HepG2 (cell line): ENCODE data around the gene FAM3A. TPM values are rescaled to one million over a fixed set of nuclear protein-coding genes. Genes with fewer than 3 reads are reported as not detected.
A peak's percentile ranks its signal among the peaks of the same experiment; 100 is the strongest.

Experiments
- ATRX ChIP-seq: sonication (generic); formaldehyde crosslinking; IDR thresholded peaks from 2 replicates; pipeline ENCODE4 v1.4.0; 2020; ENCODE audit warnings: missing genetic modification reagents, borderline replicate concordance
- DNMT1 ChIP-seq: sonication (generic); formaldehyde crosslinking; IDR thresholded peaks from 2 replicates; pipeline ENCODE4 v1.5.1; 2020; ENCODE audit warnings: mild to moderate bottlenecking, missing genetic modification reagents
- HES4 ChIP-seq: sonication (generic); formaldehyde crosslinking; IDR thresholded peaks from 2 replicates; pipeline ENCODE4 v1.9.0; 2021; ENCODE audit warnings: mild to moderate bottlenecking, missing genetic modification reagents, borderline replicate concordance
- MAFK ChIP-seq, 2 experiments: IDR thresholded peaks in 1 of 2; conservative IDR thresholded peaks in 1 of 2; 2 replicates each; pipeline ENCODE4 v1.6.1; 2011; ENCODE audit warnings: improper control_type of control experiment in 2 of 2, low read length in 2 of 2
- MTF2 ChIP-seq: sonication (generic); formaldehyde crosslinking; IDR thresholded peaks from 2 replicates; pipeline ENCODE4 v1.5.0; 2020; ENCODE audit warnings: missing genetic modification reagents, borderline replicate concordance
- NCOA5 ChIP-seq: sonication (generic); formaldehyde crosslinking; IDR thresholded peaks from 2 replicates; pipeline ENCODE4 v1.4.0; 2020; ENCODE audit warnings: missing genetic modification reagents
- NR2C2 ChIP-seq: sonication (generic); formaldehyde crosslinking; IDR thresholded peaks from 2 replicates; pipeline ENCODE4 v1.4.0; 2020; ENCODE audit warnings: missing genetic modification reagents, mild to moderate bottlenecking, moderate library complexity, borderline replicate concordance
- RAD21 ChIP-seq: fragments of 450-650 bp; formaldehyde crosslinking; IDR thresholded peaks from 2 replicates; pipeline ENCODE4 v1.5.0; 2020; ENCODE audit warnings: mild to moderate bottlenecking
- SMAD9 ChIP-seq: sonication (generic); formaldehyde crosslinking; IDR thresholded peaks from 2 replicates; pipeline ENCODE4 v1.5.1; 2020; ENCODE audit warnings: mild to moderate bottlenecking, missing genetic modification reagents
- SRF ChIP-seq: IDR thresholded peaks from 2 replicates; pipeline ENCODE4 v1.6.1; 2011; ENCODE audit warnings: mild to moderate bottlenecking, low read depth, low read length, moderate library complexity
- TCF7 ChIP-seq: sonication (generic); IDR thresholded peaks from 2 replicates; pipeline ENCODE4 v1.6.1; 2016; ENCODE audit warnings: antibody characterized with exemption, low read depth
- WIZ ChIP-seq: sonication (generic); formaldehyde crosslinking; IDR thresholded peaks from 2 replicates; pipeline ENCODE4 v1.5.1; 2020; ENCODE audit warnings: mild to moderate bottlenecking, missing genetic modification reagents
- ZNF207 ChIP-seq: fragments of 450-650 bp; IDR thresholded peaks from 2 replicates; pipeline ENCODE4 v1.6.1; 2016; ENCODE audit warnings: antibody characterized with exemption, borderline replicate concordance
- ZNF329 ChIP-seq: sonication (generic); formaldehyde crosslinking; IDR thresholded peaks from 2 replicates; pipeline ENCODE4 v1.9.0; 2021; ENCODE audit warnings: low read depth, mild to moderate bottlenecking, missing genetic modification reagents
- ZNF615 ChIP-seq: sonication (generic); formaldehyde crosslinking; IDR thresholded peaks from 2 replicates; pipeline ENCODE4 v1.5.0; 2020; ENCODE audit warnings: mild to moderate bottlenecking, missing genetic modification reagents, borderline replicate concordance
- ZNF761 ChIP-seq: sonication (generic); formaldehyde crosslinking; conservative IDR thresholded peaks from 2 replicates; pipeline ENCODE4 v1.4.0; 2020; ENCODE audit warnings: mild to moderate bottlenecking, missing genetic modification reagents
- ZNF781 ChIP-seq: sonication (generic); formaldehyde crosslinking; IDR thresholded peaks from 2 replicates; pipeline ENCODE4 v1.5.1; 2020; ENCODE audit warnings: borderline replicate concordance, mild to moderate bottlenecking, missing genetic modification reagents; ENCODE audit errors: not compliant biosample characterization
- polyA plus RNA-seq, 8 experiments: library from polyadenylated mRNA; depleted of rRNA in 3 of 8; stranded (reverse) in 7 of 8; unstranded in 1 of 8; fragments of >200 nt; fragmentation: Illumina TruSeq in 4 of 8; extraction: Trizol in 4 of 8; gene quantifications; 2 replicates each; pipeline versions ENCODE4 v1.2.1 to v1.2.3, GENCODE V29; 2011 to 2016; ENCODE audit warnings: low read depth in 4 of 8, missing spikeins in 1 of 8, mixed read lengths in 1 of 8; ENCODE audit not compliant: insufficient read depth in 1 of 8
- total RNA-seq, 5 experiments: library from RNA; depleted of rRNA; stranded (reverse); fragments of >200 nt; fragmentation: Illumina TruSeq; extraction: Trizol; gene quantifications; 2 replicates each; pipeline ENCODE4 v1.2.3, GENCODE V29; 2016; ENCODE audit warnings: low read depth in 1 of 5
- TF ChIP-seq, protein P1 (sequence below): sonication (generic); formaldehyde crosslinking; IDR thresholded peaks from 2 replicates; pipeline ENCODE4 v1.8.1; 2023; ENCODE audit warnings: mild to moderate bottlenecking, missing genetic modification reagents
- TF ChIP-seq, protein P2 (sequence below), 2 experiments: sonication (generic) in 1 of 2; formaldehyde crosslinking in 1 of 2; IDR thresholded peaks; 2 replicates each; pipeline versions ENCODE4 v1.4.0 to v1.6.1; 2018 to 2020; ENCODE audit warnings: missing genetic modification reagents in 2 of 2, borderline replicate concordance in 1 of 2, low read depth in 1 of 2, mild to moderate bottlenecking in 1 of 2, missing biosample characterization in 1 of 2
- TF ChIP-seq, protein P3 (sequence below): sonication (generic); formaldehyde crosslinking; IDR thresholded peaks from 2 replicates; pipeline ENCODE4 v1.8.1; 2023; ENCODE audit warnings: mild to moderate bottlenecking, inconsistent platforms, moderate library complexity, missing genetic modification reagents, borderline replicate concordance
- TF ChIP-seq, protein P4 (sequence below): sonication (generic); formaldehyde crosslinking; conservative IDR thresholded peaks from 2 replicates; pipeline ENCODE4 v1.8.0; 2022; ENCODE audit warnings: missing genetic modification reagents
- TF ChIP-seq, protein P5 (sequence below): sonication (generic); formaldehyde crosslinking; IDR thresholded peaks from 2 replicates; pipeline ENCODE4 v1.5.0; 2020; ENCODE audit warnings: mild to moderate bottlenecking, missing genetic modification reagents, moderate library complexity

Gene FAM3A
- total and polyA plus RNA-seq, 2 of the 13 experiments (the other 11 are each of a cell fraction or from before 2014, with no cell fraction given), result 11.2 to 22.7 TPM

DNA sequence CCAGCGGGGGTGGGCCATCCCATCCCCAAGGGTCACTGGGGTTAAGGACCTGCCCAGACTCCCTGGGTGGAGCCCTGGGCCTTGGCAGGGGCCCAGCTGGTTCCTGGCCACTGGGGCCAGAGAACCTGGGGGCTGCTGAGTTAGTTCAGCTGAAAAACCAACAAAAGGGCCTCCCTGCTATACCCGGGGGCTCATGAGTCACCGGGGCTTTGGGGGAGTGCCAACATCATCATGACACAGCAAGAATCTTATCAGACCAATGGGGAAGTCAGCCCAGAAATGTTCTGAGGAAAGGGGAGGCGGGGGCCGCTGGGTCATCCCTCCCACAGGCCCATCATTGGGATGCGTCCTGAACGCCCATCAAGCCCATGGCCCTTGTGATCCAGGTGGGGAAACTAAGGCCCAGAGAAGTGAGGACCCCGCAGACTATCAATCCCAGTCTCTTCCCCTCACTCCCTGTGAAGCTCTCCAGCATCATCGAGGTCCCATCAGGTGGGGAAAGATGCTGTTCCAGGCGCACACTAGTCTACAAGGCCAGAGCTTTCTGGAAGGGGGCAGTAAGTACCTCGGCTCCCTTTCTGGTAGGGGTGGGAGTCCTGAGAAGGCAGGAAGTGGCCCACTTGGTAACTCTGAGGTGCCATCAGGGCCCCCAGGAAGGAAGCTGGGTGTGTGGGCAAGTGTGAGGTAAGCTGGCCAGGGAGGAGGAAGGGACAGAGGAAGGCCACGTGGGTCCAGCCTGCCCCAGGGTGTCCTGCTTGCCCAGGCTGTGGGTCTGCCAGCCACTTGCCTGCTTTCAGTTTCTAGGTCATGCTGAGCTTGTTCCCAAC, 26.1 kb upstream of the FAM3A start (continued):
- TF ChIP-seq, protein P1, sequence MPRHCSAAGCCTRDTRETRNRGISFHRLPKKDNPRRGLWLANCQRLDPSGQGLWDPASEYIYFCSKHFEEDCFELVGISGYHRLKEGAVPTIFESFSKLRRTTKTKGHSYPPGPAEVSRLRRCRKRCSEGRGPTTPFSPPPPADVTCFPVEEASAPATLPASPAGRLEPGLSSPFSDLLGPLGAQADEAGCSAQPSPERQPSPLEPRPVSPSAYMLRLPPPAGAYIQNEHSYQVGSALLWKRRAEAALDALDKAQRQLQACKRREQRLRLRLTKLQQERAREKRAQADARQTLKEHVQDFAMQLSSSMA (CRISPR knock-in tag), result no peak
- TF ChIP-seq TCF7 (peak; percentile 48), ZNF329 (CRISPR knock-in tag) (no peak), MAFK (conservative IDR thresholded peaks at IDR 0.05 in 1 of 2, IDR thresholded peaks at IDR 0.05 in 1 of 2; ENCODE audit: low read length in 2 of 2) (peak; percentile 75 to 92), ZNF615 (CRISPR knock-in tag) (no peak), ATRX (CRISPR knock-in tag) (no peak), SRF (no peak), RAD21 (CRISPR knock-in tag) (no peak), ZNF781 (CRISPR knock-in tag) (no peak), NCOA5 (CRISPR knock-in tag) (no peak), DNMT1 (no peak), NR2C2 (CRISPR knock-in tag) (no peak), SMAD9 (CRISPR knock-in tag) (no peak), WIZ (no peak), HES4 (CRISPR knock-in tag) (no peak), ZNF207 (no peak), ZNF761 (CRISPR knock-in tag) (no peak), MTF2 (CRISPR knock-in tag) (no peak)
- TF ChIP-seq, protein P2, sequence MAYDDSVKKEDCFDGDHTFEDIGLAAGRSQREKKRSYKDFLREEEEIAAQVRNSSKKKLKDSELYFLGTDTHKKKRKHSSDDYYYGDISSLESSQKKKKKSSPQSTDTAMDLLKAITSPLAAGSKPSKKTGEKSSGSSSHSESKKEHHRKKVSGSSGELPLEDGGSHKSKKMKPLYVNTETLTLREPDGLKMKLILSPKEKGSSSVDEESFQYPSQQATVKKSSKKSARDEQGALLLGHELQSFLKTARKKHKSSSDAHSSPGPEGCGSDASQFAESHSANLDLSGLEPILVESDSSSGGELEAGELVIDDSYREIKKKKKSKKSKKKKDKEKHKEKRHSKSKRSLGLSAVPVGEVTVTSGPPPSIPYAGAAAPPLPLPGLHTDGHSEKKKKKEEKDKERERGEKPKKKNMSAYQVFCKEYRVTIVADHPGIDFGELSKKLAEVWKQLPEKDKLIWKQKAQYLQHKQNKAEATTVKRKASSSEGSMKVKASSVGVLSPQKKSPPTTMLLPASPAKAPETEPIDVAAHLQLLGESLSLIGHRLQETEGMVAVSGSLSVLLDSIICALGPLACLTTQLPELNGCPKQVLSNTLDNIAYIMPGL (CRISPR knock-in tag; IDR thresholded peaks at IDR 0.05; ENCODE audit: borderline replicate concordance in 1 of 2, low read depth in 1 of 2), result no peak
- TF ChIP-seq, protein P3, sequence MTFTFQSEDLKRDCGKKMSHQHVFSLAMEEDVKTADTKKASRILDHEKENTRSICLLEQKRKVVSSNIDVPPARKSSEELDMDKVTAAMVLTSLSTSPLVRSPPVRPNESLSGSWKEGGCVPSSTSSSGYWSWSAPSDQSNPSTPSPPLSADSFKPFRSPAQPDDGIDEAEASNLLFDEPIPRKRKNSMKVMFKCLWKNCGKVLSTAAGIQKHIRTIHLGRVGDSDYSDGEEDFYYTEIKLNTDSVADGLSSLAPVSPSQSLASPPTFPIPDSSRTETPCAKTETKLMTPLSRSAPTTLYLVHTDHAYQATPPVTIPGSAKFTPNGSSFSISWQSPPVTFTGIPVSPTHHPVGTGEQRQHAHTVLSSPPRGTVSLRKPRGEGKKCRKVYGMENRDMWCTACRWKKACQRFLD (CRISPR knock-in tag), result no peak
- TF ChIP-seq, protein P4, sequence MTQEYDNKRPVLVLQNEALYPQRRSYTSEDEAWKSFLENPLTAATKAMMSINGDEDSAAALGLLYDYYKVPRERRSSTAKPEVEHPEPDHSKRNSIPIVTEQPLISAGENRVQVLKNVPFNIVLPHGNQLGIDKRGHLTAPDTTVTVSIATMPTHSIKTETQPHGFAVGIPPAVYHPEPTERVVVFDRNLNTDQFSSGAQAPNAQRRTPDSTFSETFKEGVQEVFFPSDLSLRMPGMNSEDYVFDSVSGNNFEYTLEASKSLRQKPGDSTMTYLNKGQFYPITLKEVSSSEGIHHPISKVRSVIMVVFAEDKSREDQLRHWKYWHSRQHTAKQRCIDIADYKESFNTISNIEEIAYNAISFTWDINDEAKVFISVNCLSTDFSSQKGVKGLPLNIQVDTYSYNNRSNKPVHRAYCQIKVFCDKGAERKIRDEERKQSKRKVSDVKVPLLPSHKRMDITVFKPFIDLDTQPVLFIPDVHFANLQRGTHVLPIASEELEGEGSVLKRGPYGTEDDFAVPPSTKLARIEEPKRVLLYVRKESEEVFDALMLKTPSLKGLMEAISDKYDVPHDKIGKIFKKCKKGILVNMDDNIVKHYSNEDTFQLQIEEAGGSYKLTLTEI (CRISPR knock-in tag), result no peak
- TF ChIP-seq, protein P5, sequence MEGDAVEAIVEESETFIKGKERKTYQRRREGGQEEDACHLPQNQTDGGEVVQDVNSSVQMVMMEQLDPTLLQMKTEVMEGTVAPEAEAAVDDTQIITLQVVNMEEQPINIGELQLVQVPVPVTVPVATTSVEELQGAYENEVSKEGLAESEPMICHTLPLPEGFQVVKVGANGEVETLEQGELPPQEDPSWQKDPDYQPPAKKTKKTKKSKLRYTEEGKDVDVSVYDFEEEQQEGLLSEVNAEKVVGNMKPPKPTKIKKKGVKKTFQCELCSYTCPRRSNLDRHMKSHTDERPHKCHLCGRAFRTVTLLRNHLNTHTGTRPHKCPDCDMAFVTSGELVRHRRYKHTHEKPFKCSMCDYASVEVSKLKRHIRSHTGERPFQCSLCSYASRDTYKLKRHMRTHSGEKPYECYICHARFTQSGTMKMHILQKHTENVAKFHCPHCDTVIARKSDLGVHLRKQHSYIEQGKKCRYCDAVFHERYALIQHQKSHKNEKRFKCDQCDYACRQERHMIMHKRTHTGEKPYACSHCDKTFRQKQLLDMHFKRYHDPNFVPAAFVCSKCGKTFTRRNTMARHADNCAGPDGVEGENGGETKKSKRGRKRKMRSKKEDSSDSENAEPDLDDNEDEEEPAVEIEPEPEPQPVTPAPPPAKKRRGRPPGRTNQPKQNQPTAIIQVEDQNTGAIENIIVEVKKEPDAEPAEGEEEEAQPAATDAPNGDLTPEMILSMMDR (CRISPR knock-in tag), result no peak
